PC-3 (cell line): ENCODE results near the gene CNTNAP2.

Experiments
- CTCF ChIP-seq: fragments of 300-600 bp; sonication (generic); conservative IDR thresholded peaks from 2 replicates; pipeline ENCODE4 v1.5.1; 2017; ENCODE audit warnings: antibody characterized with exemption, low read depth, mild to moderate bottlenecking, low read length
- EZH2 ChIP-seq: fragments of 300-600 bp; sonication (generic); IDR thresholded peaks from one replicate; pipeline ENCODE4 v1.6.1; 2017; ENCODE audit warnings: antibody characterized with exemption, mild to moderate bottlenecking, low read length; ENCODE audit not compliant: unreplicated experiment
- EZH2phosphoT487 ChIP-seq: fragments of 300-600 bp; sonication (generic); IDR thresholded peaks from 2 replicates; pipeline ENCODE4 v1.6.1; 2018; ENCODE audit warnings: mild to moderate bottlenecking, antibody characterized with exemption, low read length, borderline replicate concordance

- TF ChIP-seq CTCF (no peak), EZH2phosphoT487 (no peak), EZH2 (no peak)
These were observed 2266.0 kb downstream of the CNTNAP2 start for GRCh38 chr7:148382596-148382995.
